Measurements from ENCODE around the gene BRD9.

Gene BRD9

GRCh38 chr5:886716-887325, 5.8 kb downstream of the BRD9 start (continued):
- no peak for TF ChIP-seq ZNF324 (tag by site-specific recombination; IDR thresholded peaks at IDR 0.05)
- TF ChIP-seq ZBTB7A (tag by site-specific recombination; IDR thresholded peaks at IDR 0.05; ENCODE audit: low read depth), result no peak

GRCh38 chr5:886036-886435, 6.6 kb downstream of the BRD9 start:
- ChIA-PET CTCF (interaction anchor here (1.6 kb wide), 1 partner anchor 282 kb away, joined by 7 read pairs; no protein-coding TSS in a partner anchor), POLR2A (no interaction called here)
- Histone ChIP-seq H3K9me3 (ENCODE audit: control insufficient read depth, insufficient read depth, low read depth, low read length) (no peaks in the 10 kb centered on the region), H3K36me3 (ENCODE audit: control insufficient read depth in 2 of 2, insufficient read depth in 1 of 2, low read length in 2 of 2) (peaks cover 62 to 100% of the 10 kb centered on the region in 2 experiments), H3K27ac (ENCODE audit: extremely low read depth, low read depth, low read length) (no peak overlapping the region), H3K4me3 (ENCODE audit: low read depth, low read length) (no peak overlapping the region), H3K4me1 (ENCODE audit: control insufficient read depth, insufficient read depth, low read length) (no peaks in the 10 kb centered on the region)
- TF ChIP-seq PRDM1 (tag by site-specific recombination; IDR thresholded peaks at IDR 0.05) (no peak), ZNF354C (tag by site-specific recombination; IDR thresholded peaks at IDR 0.05; ENCODE audit: borderline replicate concordance, low read depth) (no peak), ZNF548 (tag by site-specific recombination; IDR thresholded peaks at IDR 0.05) (no peak), FEZF1 (tag by site-specific recombination; IDR thresholded peaks at IDR 0.05) (no peak), ZNF350 (tag by site-specific recombination; IDR thresholded peaks at IDR 0.05) (no peak), TCF7L2 (IDR thresholded peaks at IDR 0.05; ENCODE audit: borderline replicate concordance, low read depth, low read length) (no peak), ZNF112 (tag by site-specific recombination; IDR thresholded peaks at IDR 0.05) (no peak), AEBP2 (tag by site-specific recombination; IDR thresholded peaks at IDR 0.05; ENCODE audit: borderline replicate concordance) (no peak), ZNF558 (tag by site-specific recombination; IDR thresholded peaks at IDR 0.05) (no peak), ZNF324 (tag by site-specific recombination; IDR thresholded peaks at IDR 0.05) (no peak), ZFP41 (tag by site-specific recombination; IDR thresholded peaks at IDR 0.05; ENCODE audit: borderline replicate concordance) (no peak), ZNF624 (tag by site-specific recombination; IDR thresholded peaks at IDR 0.05) (no peak)

- Histone ChIP-seq H3K4me1 (ENCODE audit: control insufficient read depth, insufficient read depth, low read length) (no peaks in the 10 kb centered on the region), H3K9me3 (ENCODE audit: control insufficient read depth, insufficient read depth, low read depth, low read length) (no peaks in the 10 kb centered on the region), H3K36me3 (ENCODE audit: control insufficient read depth in 2 of 2, insufficient read depth in 1 of 2, low read length in 2 of 2) (peaks cover 57 to 100% of the 10 kb centered on the region in 2 experiments), H3K4me3 (ENCODE audit: low read depth, low read length) (no peak overlapping the region), H3K27ac (ENCODE audit: extremely low read depth, low read depth, low read length) (no peak overlapping the region)
- ChIA-PET CTCF (no interaction called here), POLR2A (no interaction called here)
- TF ChIP-seq ZNF645 (tag by site-specific recombination; IDR thresholded peaks at IDR 0.05) (no peak), ZSCAN30 (tag by site-specific recombination; IDR thresholded peaks at IDR 0.05) (no peak), ZNF366 (tag by site-specific recombination; conservative IDR thresholded peaks at IDR 0.05) (no peak), YY1 (tag by site-specific recombination; IDR thresholded peaks at IDR 0.05) (no peak), ZNF341 (tag by site-specific recombination; IDR thresholded peaks at IDR 0.05; ENCODE audit: low read depth) (no peak), ZNF221 (tag by site-specific recombination; IDR thresholded peaks at IDR 0.05; ENCODE audit: borderline replicate concordance) (no peak), ZNF776 (tag by site-specific recombination; IDR thresholded peaks at IDR 0.05; ENCODE audit: borderline replicate concordance) (no peak), ZNF292 (tag by site-specific recombination; IDR thresholded peaks at IDR 0.05; ENCODE audit: borderline replicate concordance, low read depth) (no peak), RBAK (tag by site-specific recombination; IDR thresholded peaks at IDR 0.05) (no peak), ZBTB6 (tag by site-specific recombination; IDR thresholded peaks at IDR 0.05) (no peak), ZNF785 (tag by site-specific recombination; IDR thresholded peaks at IDR 0.05) (no peak), ZFP3 (tag by site-specific recombination; IDR thresholded peaks at IDR 0.05; ENCODE audit: low read depth) (no peak), ZNF16 (tag by site-specific recombination; IDR thresholded peaks at IDR 0.05; ENCODE audit: low read depth) (no peak), ZNF19 (tag by site-specific recombination; IDR thresholded peaks at IDR 0.05; ENCODE audit: low read depth) (no peak), SCRT1 (tag by site-specific recombination; IDR thresholded peaks at IDR 0.05; ENCODE audit: borderline replicate concordance) (no peak), ZBTB44 (tag by site-specific recombination; IDR thresholded peaks at IDR 0.05) (no peak)
These were observed 7.1 kb downstream of the BRD9 start for GRCh38 chr5:885529-885928.
